Upper lobe of left lung (tissue), 6 donors: ENCODE measurements around the gene KAZN. TPM values are rescaled to one million over a fixed set of nuclear protein-coding genes. Genes with fewer than 3 reads are reported as not detected.

Experiments
- ATAC-seq, 2 donors: fragments of 200-7000 bp; cut with Tn5 transposase; one replicate each; pipeline ENCODE4 v1.9.1; 2022; ENCODE audit warnings: mild to moderate bottlenecking in 2 of 2, moderate library complexity in 2 of 2; ENCODE audit not compliant: low FRiP score in 2 of 2
- DNase-seq, 2 donors: peaks; one replicate each; pipeline ENCODE4 v3.0.0-alpha.2; 2019 to 2020
- H3K27ac ChIP-seq, 4 donors: fragments of 200-600 bp; sonication (generic); one replicate each; pipeline ENCODE4 v1.5.1; 2016 to 2019
- H3K27me3 ChIP-seq, 4 donors: fragments of 200-600 bp; sonication (generic); one replicate each; pipeline ENCODE4 v1.5.1; 2017 to 2019
- H3K36me3 ChIP-seq, 4 donors: fragments of 200-600 bp; sonication (generic); one replicate each; pipeline ENCODE4 v1.5.1; 2016 to 2019
- H3K4me1 ChIP-seq, 4 donors: fragments of 200-600 bp; sonication (generic); one replicate each; pipeline ENCODE4 v1.5.1; 2018 to 2019
- H3K4me3 ChIP-seq, 4 donors: fragments of 200-600 bp; sonication (generic); one replicate each; pipeline ENCODE4 v1.5.1; 2017 to 2019; ENCODE audit warnings: mild to moderate bottlenecking in 2 of 4, moderate library complexity in 1 of 4
- H3K9me3 ChIP-seq, 4 donors: fragments of 200-600 bp; sonication (generic); one replicate each; pipeline ENCODE4 v1.5.1; 2018 to 2019
- CTCF ChIP-seq, 6 experiments: fragments of 450-650 bp in 4 of 6; fragments of 200-600 bp in 2 of 6; sonication (generic) in 2 of 6; IDR thresholded peaks; one replicate each; pipeline ENCODE4 v1.5.1; 2016 to 2019; ENCODE audit warnings: antibody characterized with exemption in 6 of 6
- EP300 ChIP-seq, 4 donors: sonication (generic); formaldehyde crosslinking; IDR thresholded peaks; one replicate each; pipeline ENCODE4 v1.5.1; 2017; ENCODE audit warnings: antibody characterized with exemption in 4 of 4, control low read depth in 2 of 4
- POLR2A ChIP-seq, 4 donors: fragments of 450-650 bp; IDR thresholded peaks; one replicate each; pipeline ENCODE4 v1.5.1; 2016 to 2017; ENCODE audit warnings: antibody characterized with exemption in 4 of 4, mild to moderate bottlenecking in 2 of 4
- POLR2AphosphoS5 ChIP-seq, 2 donors: sonication (generic); formaldehyde crosslinking; IDR thresholded peaks; one replicate each; pipeline ENCODE4 v1.5.1; 2017; ENCODE audit warnings: antibody characterized with exemption in 2 of 2
- WGBS, 2 donors: methylation state at CpG; one replicate each; pipeline ENCODE4 v1.1.5; 2017 to 2018; 5-methylcytosine and 5-hydroxymethylcytosine counted together
- total RNA-seq, 6 donors: library from RNA; depleted of rRNA in 4 of 6; stranded (reverse); fragments of >200 nt in 4 of 6; gene quantifications; one replicate each; pipeline versions ENCODE4 v1.1.0 to v1.2.1, GENCODE V29; 2016 to 2021
- donor health status: DM: no; HTN: no; CAD: no; lungs with moderate emphysema.
- donor health status: DM: no; HTN: yes; CAD: no; lungs with severe emphysema.

Gene KAZN
- total RNA-seq, 6 donors from 2014 or later, result 11.5 to 30.0 (median 17.6) TPM

- Histone ChIP-seq H3K9me3 (no peaks in the 10 kb centered on the region), H3K4me1 (no peaks in the 10 kb centered on the region), H3K36me3 (no peaks in the 10 kb centered on the region), H3K27me3 (no peaks in the 10 kb centered on the region), H3K4me3 (no peak overlapping the region), H3K27ac (no peak overlapping the region)
- TF ChIP-seq POLR2AphosphoS5 (IDR thresholded peaks at IDR 0.05), result no peak
- no peak for TF ChIP-seq EP300 (IDR thresholded peaks at IDR 0.05)
- TF ChIP-seq POLR2A (IDR thresholded peaks at IDR 0.05), result no peak
- no peak for TF ChIP-seq CTCF (IDR thresholded peaks at IDR 0.05)
- ATAC-seq (no peak), DNase-seq (no peak)
- WGBS, 2 donors, result 93 to 94% methylated on average over 5 of the region's 5 CpGs
These were observed 14.7 kb upstream of the KAZN start for GRCh38 chr1:14583788-14584187.

- H3K27ac ChIP-seq, result no peak overlapping the region
These were observed 12.8 kb upstream of the KAZN start for GRCh38 chr1:14585728-14586127.

DNA sequence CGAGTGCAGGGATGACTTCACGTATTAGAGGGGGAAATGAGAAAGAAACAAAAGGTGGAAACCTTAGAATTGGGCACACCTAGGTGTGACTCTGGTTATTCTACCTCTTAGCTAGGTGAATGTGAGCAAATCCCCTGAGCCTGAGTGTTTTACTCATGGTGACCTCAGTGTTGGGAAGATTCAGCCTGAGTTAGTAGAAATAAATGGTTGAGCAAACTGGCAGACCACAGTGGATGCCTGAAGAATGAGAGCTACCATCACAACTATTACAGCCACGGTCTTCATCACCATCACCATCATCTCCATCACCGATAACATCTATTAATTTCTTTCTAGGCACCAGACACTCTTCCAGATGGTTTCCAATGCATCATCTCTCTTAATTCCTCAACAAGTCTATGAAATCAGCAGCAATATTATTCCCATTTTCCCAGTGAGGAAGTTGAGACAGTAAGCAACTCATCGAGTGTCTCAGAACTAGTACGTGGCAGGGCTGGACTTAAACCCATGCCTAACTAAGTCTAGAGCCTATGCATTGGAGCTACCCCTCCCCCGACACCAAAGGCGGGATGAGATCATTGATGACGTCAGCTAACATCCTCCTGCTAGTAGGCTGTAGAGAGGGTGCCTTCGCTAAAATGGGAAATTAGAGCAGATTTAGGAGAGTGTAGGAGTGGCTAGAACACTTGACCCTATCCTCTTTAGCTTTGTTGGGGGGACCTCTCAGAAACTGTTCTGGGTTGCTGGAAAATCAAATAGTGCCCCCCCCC lies 7.9 kb upstream of the KAZN start:
- 81 to 83% methylated on average over 10 of the region's 10 CpGs for WGBS, 2 donors
- Histone ChIP-seq H3K4me1 (no peaks in the 10 kb centered on the region), H3K27ac (no peak overlapping the region), H3K9me3 (no peaks in the 10 kb centered on the region), H3K36me3 (no peaks in the 10 kb centered on the region), H3K4me3 (no peak overlapping the region), H3K27me3 (no peaks in the 10 kb centered on the region)
- DNase-seq, result no peak
- ATAC-seq, result no peak
- no peak for TF ChIP-seq EP300 (IDR thresholded peaks at IDR 0.05)

More at GRCh38 chr1:14585728-14586127, 12.8 kb upstream of the KAZN start:
- 56 to 70% methylated on average over 9 of the region's 9 CpGs for WGBS, 2 donors
- Histone ChIP-seq H3K36me3 (no peaks in the 10 kb centered on the region), H3K4me3 (no peak overlapping the region), H3K9me3 (no peaks in the 10 kb centered on the region), H3K4me1 (no peaks in the 10 kb centered on the region), H3K27me3 (no peaks in the 10 kb centered on the region)
- DNase-seq (no peak), ATAC-seq (no peak)
- TF ChIP-seq POLR2A (IDR thresholded peaks at IDR 0.05), result no peak
- TF ChIP-seq EP300 (IDR thresholded peaks at IDR 0.05), result no peak
- no peak for TF ChIP-seq POLR2AphosphoS5 (IDR thresholded peaks at IDR 0.05)
- TF ChIP-seq CTCF (IDR thresholded peaks at IDR 0.05), result no peak

DNA sequence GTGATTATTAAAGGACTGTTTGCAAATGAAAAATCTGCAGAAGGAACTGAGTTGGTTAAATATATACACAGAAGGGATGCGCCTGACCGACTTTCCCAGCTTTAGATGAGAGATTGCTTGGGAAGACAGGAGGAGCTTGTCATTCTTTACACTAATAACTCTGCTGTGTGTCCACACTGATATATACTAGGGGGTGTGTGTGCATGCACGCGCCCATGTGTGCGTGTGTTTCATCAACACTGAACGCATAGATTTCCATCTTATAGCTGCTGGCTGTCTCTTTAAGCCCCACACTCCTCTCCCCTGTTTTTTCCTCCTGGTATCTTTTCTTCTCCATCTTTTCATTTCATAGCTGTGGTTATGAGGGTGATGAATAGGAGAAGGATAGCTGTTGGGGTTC lies 6.9 kb upstream of the KAZN start:
- Histone ChIP-seq H3K4me3 (no peak overlapping the region), H3K36me3 (no peaks in the 10 kb centered on the region), H3K9me3 (no peaks in the 10 kb centered on the region), H3K27me3 (no peaks in the 10 kb centered on the region), H3K4me1 (no peaks in the 10 kb centered on the region), H3K27ac (no peak overlapping the region)
- TF ChIP-seq EP300 (IDR thresholded peaks at IDR 0.05), result no peak
- no peak for TF ChIP-seq CTCF (IDR thresholded peaks at IDR 0.05)
- no peak for TF ChIP-seq POLR2A (IDR thresholded peaks at IDR 0.05)
- no peak for TF ChIP-seq POLR2AphosphoS5 (IDR thresholded peaks at IDR 0.05)
- WGBS, 2 donors, result 78 to 80% methylated on average over 6 of the region's 6 CpGs
- DNase-seq (no peak), ATAC-seq (no peak)

DNA sequence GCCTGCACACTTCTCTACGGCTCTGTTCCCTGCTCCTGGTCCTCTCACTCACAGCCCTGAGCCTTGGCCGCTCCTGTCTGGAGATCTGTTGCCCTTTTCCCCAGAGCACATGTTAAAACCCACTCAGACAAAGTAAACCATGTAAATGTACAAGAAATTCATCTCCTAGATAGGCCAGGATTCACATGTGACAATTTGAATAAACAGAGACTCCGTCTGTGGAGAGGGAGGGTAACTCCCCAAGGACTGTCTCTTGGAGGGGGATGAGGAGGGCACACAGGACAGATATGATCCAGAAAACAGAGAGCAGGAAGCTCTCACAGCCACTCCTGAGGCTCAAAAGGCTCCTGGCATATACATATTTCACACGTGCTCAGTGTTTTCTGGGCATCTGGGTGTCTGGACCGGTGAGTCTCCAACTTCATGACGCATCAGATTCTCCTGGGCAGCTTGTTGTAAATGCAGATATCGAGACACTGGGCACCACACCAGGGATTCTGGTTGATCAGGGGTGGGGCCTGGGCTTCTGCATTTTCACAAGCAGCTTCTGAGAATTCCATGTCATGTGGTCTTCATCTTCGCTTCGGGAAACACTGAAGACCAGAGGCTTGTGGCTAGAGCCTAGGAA lies 6.4 kb upstream of the KAZN start:
- H3K27me3 ChIP-seq, result no peaks in the 10 kb centered on the region
- 65 to 82% methylated on average over 5 to 9 of the region's 9 CpGs for WGBS, 2 donors
- no peak overlapping the region for H3K27ac ChIP-seq
- DNase-seq (no peak), ATAC-seq (no peak)
- no peaks in the 10 kb centered on the region for H3K36me3 ChIP-seq
- H3K4me3 ChIP-seq, result no peak overlapping the region
- H3K4me1 ChIP-seq, result no peaks in the 10 kb centered on the region
- TF ChIP-seq POLR2AphosphoS5 (IDR thresholded peaks at IDR 0.05) (no peak), POLR2A (IDR thresholded peaks at IDR 0.05) (no peak), CTCF (IDR thresholded peaks at IDR 0.05) (no peak), EP300 (IDR thresholded peaks at IDR 0.05) (no peak)
- no peaks in the 10 kb centered on the region for H3K9me3 ChIP-seq
